MM.1S (cell line): Measurements from ENCODE around the gene DYRK1B.

Experiments used
- DNase-seq: peaks from one replicate; pipeline ENCODE4 v3.0.0-alpha.2; 2015
- H2AFZ ChIP-seq: fragments of 300-600 bp; sonication (generic); 2 replicates; pipeline ENCODE4 v1.6.0; 2016; ENCODE audit warnings: antibody characterized with exemption, low read length
- H3F3A ChIP-seq: fragments of 300-600 bp; sonication (generic); 2 replicates; pipeline ENCODE4 v1.6.1; 2016; ENCODE audit warnings: mild to moderate bottlenecking, antibody characterized with exemption, low read length, moderate library complexity, mixed read lengths; ENCODE audit not compliant: insufficient read depth
- H3K27ac ChIP-seq: fragments of 300-600 bp; sonication (generic); 2 replicates; pipeline ENCODE4 v1.5.1; 2016; ENCODE audit warnings: mild to moderate bottlenecking, low read length
- H3K27me3 ChIP-seq: fragments of 300-600 bp; sonication (generic); replicated peaks from 2 replicates; pipeline ENCODE4 v1.6.0; 2016; ENCODE audit warnings: low read length; ENCODE audit not compliant: insufficient read depth
- H3K36me3 ChIP-seq: fragments of 300-600 bp; sonication (generic); replicated peaks from 2 replicates; pipeline ENCODE4 v1.6.1; 2016; ENCODE audit warnings: mild to moderate bottlenecking, low read length, mixed read lengths; ENCODE audit not compliant: insufficient read depth
- H3K4me1 ChIP-seq: fragments of 300-600 bp; sonication (generic); 2 replicates; pipeline ENCODE4 v1.6.1; 2016; ENCODE audit warnings: low read length, mixed read lengths
- H3K4me2 ChIP-seq: fragments of 300-600 bp; sonication (generic); 2 replicates; pipeline ENCODE4 v1.6.0; 2016; ENCODE audit warnings: low read depth, low read length
- H3K4me3 ChIP-seq: fragments of 300-600 bp; sonication (generic); 2 replicates; pipeline ENCODE4 v1.5.1; 2016; ENCODE audit warnings: low read length, mixed read lengths
- H3K79me2 ChIP-seq: fragments of 300-600 bp; sonication (generic); 2 replicates; pipeline ENCODE4 v1.6.1; 2016; ENCODE audit warnings: mixed run types, low read length, mixed read lengths
- H3K9ac ChIP-seq: fragments of 300-600 bp; sonication (generic); 2 replicates; pipeline ENCODE4 v1.6.1; 2016; ENCODE audit warnings: low read length, mixed read lengths
- H3K9me2 ChIP-seq: fragments of 300-600 bp; sonication (generic); replicated peaks from 2 replicates; pipeline ENCODE4 v1.6.1; 2016; ENCODE audit warnings: mild to moderate bottlenecking, low read length, mixed read lengths; ENCODE audit not compliant: insufficient read depth
- H3K9me3 ChIP-seq: fragments of 300-600 bp; sonication (generic); replicated peaks from 2 replicates; pipeline ENCODE4 v1.6.1; 2016; ENCODE audit warnings: mild to moderate bottlenecking, low read length, mixed read lengths; ENCODE audit not compliant: insufficient read depth
- H4K20me1 ChIP-seq: fragments of 300-600 bp; sonication (generic); 2 replicates; pipeline ENCODE4 v1.6.1; 2016; ENCODE audit warnings: mild to moderate bottlenecking, low read length, moderate library complexity, mixed read lengths; ENCODE audit not compliant: insufficient read depth
- EZH2 ChIP-seq: fragments of 300-600 bp; sonication (generic); optimal IDR thresholded peaks from 2 replicates; pipeline ENCODE3; 2017; ENCODE audit warnings: low read depth, mild to moderate bottlenecking, antibody characterized with exemption, low read length, mixed read lengths
- EZH2phosphoT487 ChIP-seq: fragments of 300-600 bp; sonication (generic); IDR thresholded peaks from 2 replicates; pipeline ENCODE4 v1.6.1; 2018; ENCODE audit warnings: antibody characterized with exemption, low read length
- TF ChIP-seq, protein P1 (sequence below): fragments of 300-600 bp; sonication (generic); IDR thresholded peaks from 2 replicates; pipeline ENCODE4 v1.5.1; 2016; ENCODE audit warnings: antibody characterized with exemption, low read length, mixed read lengths

DYRK1B gene

GRCh38 chr19:39831679-39832078 lies 2.3 kb downstream of the DYRK1B start:
- no peak for TF ChIP-seq EZH2
- TF ChIP-seq EZH2phosphoT487, result no peak
- TF ChIP-seq, protein P1, sequence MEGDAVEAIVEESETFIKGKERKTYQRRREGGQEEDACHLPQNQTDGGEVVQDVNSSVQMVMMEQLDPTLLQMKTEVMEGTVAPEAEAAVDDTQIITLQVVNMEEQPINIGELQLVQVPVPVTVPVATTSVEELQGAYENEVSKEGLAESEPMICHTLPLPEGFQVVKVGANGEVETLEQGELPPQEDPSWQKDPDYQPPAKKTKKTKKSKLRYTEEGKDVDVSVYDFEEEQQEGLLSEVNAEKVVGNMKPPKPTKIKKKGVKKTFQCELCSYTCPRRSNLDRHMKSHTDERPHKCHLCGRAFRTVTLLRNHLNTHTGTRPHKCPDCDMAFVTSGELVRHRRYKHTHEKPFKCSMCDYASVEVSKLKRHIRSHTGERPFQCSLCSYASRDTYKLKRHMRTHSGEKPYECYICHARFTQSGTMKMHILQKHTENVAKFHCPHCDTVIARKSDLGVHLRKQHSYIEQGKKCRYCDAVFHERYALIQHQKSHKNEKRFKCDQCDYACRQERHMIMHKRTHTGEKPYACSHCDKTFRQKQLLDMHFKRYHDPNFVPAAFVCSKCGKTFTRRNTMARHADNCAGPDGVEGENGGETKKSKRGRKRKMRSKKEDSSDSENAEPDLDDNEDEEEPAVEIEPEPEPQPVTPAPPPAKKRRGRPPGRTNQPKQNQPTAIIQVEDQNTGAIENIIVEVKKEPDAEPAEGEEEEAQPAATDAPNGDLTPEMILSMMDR, result no peak
- DNase-seq, result no peak
- Histone ChIP-seq H3K4me2 (no peak overlapping the region), H3K36me3 (peaks cover 9% of the 10 kb centered on the region), H3K27ac (no peak overlapping the region), H3K4me1 (peaks cover 7% of the 10 kb centered on the region; the same call in 1 of the 2 replicates), H3K9me3 (no peaks in the 10 kb centered on the region), H3K27me3 (no peaks in the 10 kb centered on the region), H3F3A (peaks cover 14% of the 10 kb centered on the region), H3K9me2 (no peaks in the 10 kb centered on the region), H2AFZ (no peak overlapping the region), H3K4me3 (no peak overlapping the region), H3K9ac (no peak overlapping the region), H3K79me2 (peaks cover 12% of the 10 kb centered on the region), H4K20me1 (no peaks in the 10 kb centered on the region)

DNA sequence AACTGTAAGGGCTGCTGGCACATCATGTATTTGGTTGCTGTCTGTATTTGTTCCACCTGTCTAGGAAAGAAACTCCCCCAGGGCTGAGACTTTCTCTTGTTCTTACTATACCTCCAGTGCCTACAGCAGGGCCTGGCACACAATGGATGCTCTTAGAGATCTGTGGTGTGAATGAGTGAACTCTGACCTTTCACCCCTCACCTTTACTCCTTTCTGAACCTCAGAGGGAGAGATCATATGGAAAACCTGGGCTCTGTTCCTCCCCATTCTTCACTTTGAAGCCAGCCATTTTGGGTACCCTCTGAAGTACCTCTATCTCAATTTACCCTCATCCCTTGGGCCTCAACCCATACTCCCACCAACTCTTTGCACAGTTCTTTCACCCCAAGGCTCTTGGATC lies 3.1 kb downstream of the DYRK1B start:
- no peak for DNase-seq
- Histone ChIP-seq H3K36me3 (peaks cover under 1% of the 10 kb centered on the region; the same call in 1 of the 2 replicates), H3K9me3 (no peaks in the 10 kb centered on the region)

GRCh38 chr19:39830406-39830805 lies 3.6 kb downstream of the DYRK1B start:
- no peaks in the 10 kb centered on the region for H4K20me1 ChIP-seq
- DNase-seq, result no peak
- no peak overlapping the region for H2AFZ ChIP-seq
- no peaks in the 10 kb centered on the region for H3K9me3 ChIP-seq
- no peak overlapping the region for H3K9ac ChIP-seq
- H3K27ac ChIP-seq, result no peak overlapping the region
- H3K9me2 ChIP-seq, result no peaks in the 10 kb centered on the region
- H3K79me2 ChIP-seq, result peaks cover 6% of the 10 kb centered on the region; the same call in 1 of the 2 replicates
- H3K36me3 ChIP-seq, result no peaks in the 10 kb centered on the region
- H3K27me3 ChIP-seq, result no peaks in the 10 kb centered on the region
- peaks cover 7% of the 10 kb centered on the region; the same call in 1 of the 2 replicates for H3K4me1 ChIP-seq
- H3F3A ChIP-seq, result peaks cover 12% of the 10 kb centered on the region
- TF ChIP-seq, protein P1, result no peak
- no peak for TF ChIP-seq EZH2
- TF ChIP-seq EZH2phosphoT487, result no peak
- H3K4me2 ChIP-seq, result no peak overlapping the region
- no peak overlapping the region for H3K4me3 ChIP-seq

More for the DNA sequence above, 3.1 kb downstream of the DYRK1B start:
- H3K27ac ChIP-seq, result no peak overlapping the region
- no peak overlapping the region for H2AFZ ChIP-seq
- TF ChIP-seq EZH2phosphoT487 (no peak), EZH2 (no peak)
- TF ChIP-seq, protein P1, result no peak
- peaks cover 6% of the 10 kb centered on the region; the same call in 1 of the 2 replicates for H3K79me2 ChIP-seq
- H3K4me1 ChIP-seq, result peaks cover 7% of the 10 kb centered on the region; the same call in 1 of the 2 replicates
- H3K9me2 ChIP-seq, result no peaks in the 10 kb centered on the region
- H3K4me3 ChIP-seq, result no peak overlapping the region
- H3K27me3 ChIP-seq, result no peaks in the 10 kb centered on the region
- H3F3A ChIP-seq, result peaks cover 14% of the 10 kb centered on the region
- no peak overlapping the region for H3K9ac ChIP-seq
- no peak overlapping the region for H3K4me2 ChIP-seq
- H4K20me1 ChIP-seq, result no peaks in the 10 kb centered on the region
